8988T (cell line): ENCODE data around the gene RALGPS1.
A peak's percentile ranks its signal among the peaks of the same experiment; 100 is the strongest.

Experiments used
- DNase-seq: peaks from one replicate; pipeline ENCODE4 v3.0.0; 2011

The RALGPS1 gene

DNA sequence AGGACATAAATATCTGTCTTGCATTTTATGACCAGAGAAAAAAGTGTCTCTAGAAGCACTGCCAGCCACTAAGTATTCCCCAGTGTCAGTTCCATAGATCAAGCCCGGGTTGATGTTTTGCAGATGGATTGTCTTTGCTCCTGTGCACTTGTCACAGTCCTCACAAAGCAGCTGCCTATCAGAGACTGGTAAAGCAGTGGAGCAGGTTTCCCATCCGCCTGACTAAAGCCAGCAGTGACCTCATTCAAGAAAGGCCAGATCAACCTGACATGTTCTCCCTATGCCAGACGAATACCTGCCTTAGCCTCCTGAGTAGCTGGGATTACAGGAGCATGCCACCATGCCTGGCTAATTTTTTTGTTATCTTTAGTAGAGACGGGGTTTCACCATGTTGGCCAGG, 323.2 kb downstream of the RALGPS1 start:
- DNase-seq = no peak

DNA sequence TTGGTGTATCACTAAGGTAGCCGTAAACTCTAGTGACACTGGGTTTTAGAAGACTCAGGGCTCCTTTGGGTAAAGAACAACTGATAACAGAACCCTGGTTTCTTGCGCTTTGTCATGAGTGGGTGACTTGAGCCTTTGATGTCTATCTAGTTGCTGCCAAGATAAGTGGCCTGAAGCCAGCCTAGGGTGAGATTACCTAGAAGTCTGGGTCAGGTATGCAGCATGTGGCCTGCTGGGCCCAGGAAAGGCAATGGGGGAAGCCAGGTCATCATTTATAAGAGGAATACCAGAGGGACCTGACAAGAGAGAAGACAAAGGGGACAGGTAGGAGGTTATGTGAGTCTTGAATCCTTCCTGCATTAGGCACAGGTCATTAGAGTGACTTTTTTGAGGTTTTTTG, 326.8 kb downstream of the RALGPS1 start:
- DNase-seq = no peak

DNA sequence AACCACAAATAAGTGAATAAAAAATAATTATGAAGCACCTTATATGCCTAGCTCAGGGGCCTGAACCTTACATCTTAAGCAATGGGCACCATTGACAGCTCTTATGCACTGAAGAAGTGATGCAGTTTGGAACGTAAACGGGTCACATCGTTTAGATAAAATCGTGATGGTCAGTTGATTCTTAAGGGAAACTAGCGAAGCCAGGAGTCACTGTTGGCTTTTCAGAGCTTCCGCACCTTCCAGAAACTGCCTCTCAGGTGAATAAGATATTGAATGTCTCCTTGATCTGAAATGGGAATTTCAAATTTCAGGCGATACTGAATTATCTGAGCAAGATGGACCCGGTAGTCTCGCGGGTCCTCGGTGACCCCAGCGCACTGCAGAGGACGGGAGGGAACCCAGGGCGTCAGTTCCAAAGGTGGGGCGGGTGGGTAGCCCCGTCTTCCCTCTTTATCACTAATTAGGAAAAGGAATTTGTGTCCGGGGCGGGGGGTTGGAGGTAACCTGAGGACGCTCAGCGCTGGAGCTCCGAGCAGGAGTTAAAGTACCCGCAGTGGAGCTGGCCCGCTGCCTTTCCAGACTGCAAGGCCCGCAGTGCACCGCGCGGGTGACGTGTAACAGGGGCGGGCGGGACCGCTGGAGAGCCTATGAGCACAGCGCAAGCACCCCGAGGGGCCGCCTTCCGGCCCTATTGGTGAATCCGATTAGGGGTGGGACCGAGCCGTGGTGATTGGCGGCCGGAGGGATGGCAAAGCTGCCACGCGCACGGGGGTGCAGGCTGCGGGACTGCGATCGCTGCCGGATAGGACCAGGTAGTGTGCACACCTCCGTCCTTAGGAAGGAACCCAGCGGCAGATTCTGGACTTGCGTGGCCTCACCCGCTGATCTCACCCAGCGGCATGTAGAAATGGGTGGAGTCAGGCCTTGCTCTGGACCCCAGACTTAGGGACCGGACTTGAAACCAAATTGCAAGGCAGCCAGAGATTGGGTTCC, 330.3 kb downstream of the RALGPS1 start:
- peak; percentile 85 for DNase-seq

GRCh38 chr9:127245637-127246164, 331.1 kb downstream of the RALGPS1 start:
- no peak for DNase-seq

GRCh38 chr9:127248241-127248640, 333.7 kb downstream of the RALGPS1 start:
- no peak for DNase-seq

GRCh38 chr9:127249877-127250276, 335.3 kb downstream of the RALGPS1 start:
- no peak for DNase-seq

DNA sequence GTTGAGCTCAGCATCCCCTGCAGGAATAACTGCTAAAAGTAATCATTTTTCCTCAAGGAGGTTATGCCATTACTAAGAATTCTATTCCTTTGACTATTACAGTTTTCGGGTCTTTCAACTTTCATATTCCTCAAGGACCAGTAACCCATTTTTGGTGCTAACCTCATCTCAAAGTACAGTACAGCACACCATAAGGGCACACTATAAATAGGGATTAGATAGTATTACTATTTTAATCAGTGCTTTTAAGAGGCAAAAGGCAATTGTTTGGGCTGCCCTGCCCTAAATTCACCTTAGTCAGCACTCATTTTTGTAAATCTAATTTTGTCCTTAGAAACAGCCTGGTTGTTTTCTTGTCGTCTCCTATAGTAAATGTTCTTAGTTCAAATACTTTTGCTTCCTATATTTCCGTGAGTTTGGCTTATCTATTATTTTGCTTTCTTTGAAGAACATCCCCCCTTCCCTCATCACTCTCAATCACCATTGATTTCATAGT, 336.4 kb downstream of the RALGPS1 start:
- no peak for DNase-seq

- DNase-seq = no peak
Measured at GRCh38 chr9:127252410-127253318, 338.1 kb downstream of the RALGPS1 start.

DNA sequence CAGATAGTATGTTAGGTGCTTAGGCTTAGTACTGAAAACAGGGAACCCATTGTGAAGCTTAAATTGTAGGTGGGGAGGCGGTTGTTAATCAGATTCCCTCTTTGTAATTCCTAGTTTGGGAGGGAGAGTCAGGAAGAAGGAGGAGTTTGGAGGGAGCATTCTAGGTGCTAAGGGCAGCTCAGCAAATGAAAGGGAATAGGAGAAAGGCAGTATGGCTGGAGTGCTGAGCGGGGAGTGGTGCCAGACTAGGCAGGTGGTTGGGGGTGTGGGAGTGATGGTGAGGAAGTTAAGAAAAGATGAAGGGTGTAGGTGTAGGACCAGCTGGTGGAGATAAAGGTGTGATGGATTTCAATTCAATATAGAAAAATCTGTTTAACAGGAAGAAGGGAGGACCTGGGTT, 338.9 kb downstream of the RALGPS1 start:
- DNase-seq = no peak

DNA sequence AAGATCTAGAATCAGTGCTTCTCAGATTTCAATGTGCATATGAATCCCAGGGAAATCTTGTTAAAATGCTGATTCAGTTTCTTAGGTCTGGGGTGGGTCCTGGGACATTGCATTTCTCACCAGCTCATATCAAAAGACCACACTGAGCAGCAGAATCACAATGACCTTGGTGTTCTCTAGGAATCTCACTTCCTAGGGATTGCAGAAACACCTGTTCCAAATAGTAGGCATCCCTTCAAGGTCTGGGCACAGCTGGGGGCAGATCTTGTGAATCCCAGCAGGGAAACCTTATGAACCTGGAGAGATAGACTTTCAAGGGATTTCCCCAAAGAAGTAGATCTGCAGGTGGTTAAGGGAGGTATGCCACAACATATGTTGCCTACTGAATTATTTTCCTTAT, 341.1 kb downstream of the RALGPS1 start:
- no peak for DNase-seq

GRCh38 chr9:127256324-127256723, 341.7 kb downstream of the RALGPS1 start:
- no peak for DNase-seq

- DNase-seq = no peak
Measured at GRCh38 chr9:127258606-127259471, 344.3 kb downstream of the RALGPS1 start.

GRCh38 chr9:127262602-127263001, 348.0 kb downstream of the RALGPS1 start:
- no peak for DNase-seq

DNA sequence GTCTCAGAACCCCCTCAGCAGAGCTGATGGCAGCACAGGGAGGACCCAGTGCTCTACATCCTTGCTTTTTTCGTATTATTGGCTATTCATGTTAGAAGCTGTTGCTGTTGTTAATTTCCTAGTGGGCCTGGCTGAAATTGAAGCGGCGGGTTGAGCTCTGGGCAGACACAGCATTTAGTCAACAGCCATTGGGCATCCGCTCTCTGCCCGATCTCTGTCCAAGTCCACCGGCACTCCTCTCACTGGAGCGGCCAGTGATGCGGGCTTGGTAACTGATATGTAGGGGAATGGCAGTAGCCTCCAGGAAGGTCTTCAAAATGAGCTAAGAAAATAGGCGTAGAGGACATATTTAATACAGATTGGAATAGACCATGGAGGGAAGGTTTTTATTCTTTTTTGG, 348.7 kb downstream of the RALGPS1 start:
- no peak for DNase-seq

DNA sequence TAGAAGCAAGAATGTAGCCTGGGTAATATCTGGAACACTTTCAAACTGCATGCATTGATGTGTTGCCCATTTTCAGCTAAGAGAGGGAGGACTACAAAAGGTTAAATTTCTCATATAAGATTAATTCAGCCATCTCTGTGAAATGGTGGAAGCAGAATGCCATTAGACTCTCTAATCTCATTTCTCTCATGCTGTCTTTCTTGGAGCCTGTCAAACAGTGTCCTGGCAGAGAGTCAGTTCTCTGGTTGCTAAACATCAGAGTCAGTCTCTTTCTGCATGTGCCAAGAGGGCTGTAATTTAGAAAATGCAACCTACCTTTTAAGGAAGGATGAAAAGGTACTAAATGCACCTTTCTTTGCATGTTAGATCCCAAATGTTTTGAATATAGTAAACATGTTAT, 349.1 kb downstream of the RALGPS1 start:
- no peak for DNase-seq

GRCh38 chr9:127264462-127265219, 350.1 kb downstream of the RALGPS1 start, which contains the start of gene GARNL3:
GARNL3 (plus strand) TSS chr9:127264774; CDS start chr9:127264878, 104 bp downstream.
- DNase-seq = no peak

DNA sequence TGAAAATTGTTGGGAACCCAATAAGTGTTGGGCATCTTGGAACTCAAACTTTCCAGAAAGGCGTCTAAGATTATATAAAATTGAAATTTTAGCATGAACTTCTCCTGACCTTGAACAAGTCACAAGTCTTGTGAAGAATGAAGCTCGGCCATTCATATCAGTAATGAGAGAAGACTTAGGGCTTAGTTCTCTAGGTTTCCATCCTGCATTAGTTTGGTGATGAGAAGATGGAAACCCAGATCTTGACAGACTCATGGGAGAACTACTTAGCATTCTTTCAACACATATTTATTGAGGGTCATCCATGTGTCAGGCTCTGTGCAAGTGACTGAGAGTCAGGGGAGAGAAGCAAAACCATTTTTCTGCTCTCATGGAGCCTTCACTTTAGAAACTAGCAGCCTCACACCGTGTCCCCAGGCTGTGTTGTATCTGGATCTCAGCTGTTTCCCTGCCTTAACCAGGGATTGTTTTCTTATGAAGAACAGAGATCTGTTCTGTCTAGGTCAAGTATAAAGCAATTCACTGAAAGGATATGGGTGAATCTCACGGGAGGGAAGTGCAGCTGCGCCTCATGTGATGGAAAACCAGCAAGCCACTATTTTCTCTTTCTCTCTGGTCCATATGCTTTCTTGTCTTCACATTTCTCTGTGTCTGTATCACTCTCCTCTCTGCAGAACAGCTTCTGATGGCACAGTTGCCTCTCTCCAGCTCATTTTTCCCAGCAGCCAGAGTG, 353.4 kb downstream of the RALGPS1 start:
- no peak for DNase-seq

DNA sequence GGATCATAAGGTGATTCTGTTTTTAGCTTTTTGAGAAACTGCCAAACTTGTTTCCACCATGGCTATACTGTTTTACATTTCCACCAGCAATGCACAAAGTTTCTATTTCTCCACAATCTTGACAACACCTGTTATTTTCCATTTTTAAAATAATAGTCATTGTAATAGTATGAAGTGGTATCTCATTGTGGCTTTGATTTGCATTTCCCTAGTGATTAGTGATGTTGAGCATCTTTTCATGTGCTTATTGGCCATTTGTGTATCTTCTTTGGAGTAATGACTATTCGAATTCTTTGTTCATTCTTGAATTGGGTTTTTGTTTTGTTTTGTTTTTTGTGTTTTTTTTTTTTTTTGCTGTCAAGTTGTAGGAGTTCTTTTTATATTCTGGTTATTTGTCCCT, 354.9 kb downstream of the RALGPS1 start:
- DNase-seq = no peak
